Endothelial cell of umbilical vein (primary cell): ENCODE results near the gene SLC39A11. TPM values are rescaled to one million over a fixed set of nuclear protein-coding genes. Genes with fewer than 3 reads are reported as not detected.

Experiments
- BruUV-seq: library from RNA; stranded (reverse); fragments of 400-500 nt; replicated peaks from 2 replicates; lab custom pipeline; 2021; lab: Mats Ljungman, UMichigan
- CTCF ChIA-PET: fragments of 300-600, 350-600 bp; sonication (Branson Sonifier 250); formaldehyde crosslinking; loops from one replicate; lab custom pipeline; 2021; ENCODE audit warnings: antibody characterized with exemption, inconsistent platforms; lab: Charles Lee
- POLR2A ChIA-PET: fragments of 300-600, 350-600 bp; sonication (Branson Sonifier 250); formaldehyde crosslinking; loops from one replicate; lab custom pipeline; 2021; ENCODE audit warnings: antibody characterized with exemption, inconsistent platforms; lab: Charles Lee
- DNase-seq: peaks from one replicate; pipeline ENCODE4 v3.0.0-alpha.2; 2011; ENCODE audit warnings: low read depth, low spot score
- FAIRE-seq: peaks from 2 replicates; lab custom pipeline; 2011; peaks lifted over from hg19 to GRCh38; lab: Jason Lieb, UNC
- H2AFZ ChIP-seq: 2 replicates; pipeline ENCODE4 v1.6.0; 2012; ENCODE audit warnings: low read depth, low read length, control low read depth, inconsistent platforms
- H3K27ac ChIP-seq: 2 replicates; pipeline ENCODE4 v1.5.1; 2011; ENCODE audit warnings: low read depth, mild to moderate bottlenecking, control low read depth, low read length, moderate library complexity; ENCODE audit not compliant: insufficient read depth
- H3K27me3 ChIP-seq, 2 experiments: 2 replicates each; pipeline versions ENCODE4 v1.6.0 to v1.6.1; 2011; ENCODE audit warnings: low read length in 2 of 2, mixed read lengths in 1 of 2; ENCODE audit not compliant: control insufficient read depth in 2 of 2, insufficient read depth in 2 of 2
- H3K36me3 ChIP-seq, 2 experiments: 2 replicates in 1 of 2; 3 replicates in 1 of 2; pipeline ENCODE4 v1.5.1; 2011; ENCODE audit warnings: low read length in 2 of 2, mild to moderate bottlenecking in 1 of 2, moderate library complexity in 1 of 2; ENCODE audit not compliant: control insufficient read depth in 2 of 2, insufficient read depth in 2 of 2; ENCODE audit errors: extremely low read depth in 1 of 2
- H3K4me1 ChIP-seq: 3 replicates; pipeline ENCODE4 v1.5.1; 2011; ENCODE audit warnings: mild to moderate bottlenecking, low read length; ENCODE audit not compliant: control insufficient read depth, insufficient read depth; ENCODE audit errors: extremely low read depth
- H3K4me2 ChIP-seq: 2 replicates; pipeline ENCODE4 v1.6.1; 2011; ENCODE audit warnings: low read length, control low read depth, mixed read lengths; ENCODE audit not compliant: insufficient read depth
- H3K4me3 ChIP-seq, 3 experiments: fragments of 200-600 bp in 1 of 3; sonication (generic), shearing (Covaris generic) in 1 of 3; replicated peaks in 1 of 3; 2 replicates each; pipeline ENCODE4 v1.5.1; 2011 to 2016; ENCODE audit warnings: control low read depth in 3 of 3, low read length in 3 of 3, mild to moderate bottlenecking in 2 of 3, inconsistent platforms in 1 of 3, low read depth in 1 of 3, moderate library complexity in 1 of 3; ENCODE audit not compliant: insufficient read depth in 1 of 3
- H3K79me2 ChIP-seq: 2 replicates; pipeline ENCODE4 v1.6.0; 2012; ENCODE audit warnings: low read length, inconsistent platforms; ENCODE audit not compliant: control insufficient read depth, insufficient read depth
- H3K9ac ChIP-seq: replicated peaks from 2 replicates; pipeline ENCODE3; 2011; ENCODE audit warnings: low read length, control low read depth; ENCODE audit not compliant: insufficient read depth; ENCODE audit errors: extremely low read depth
- H3K9me1 ChIP-seq: replicated peaks from 3 replicates; pipeline ENCODE4 v1.6.0; 2011; ENCODE audit warnings: mild to moderate bottlenecking, low read length; ENCODE audit not compliant: control insufficient read depth, insufficient read depth; ENCODE audit errors: extremely low read depth
- H3K9me3 ChIP-seq: replicated peaks from 2 replicates; pipeline ENCODE4 v1.5.1; 2012; ENCODE audit warnings: low read length, inconsistent platforms; ENCODE audit not compliant: control insufficient read depth, insufficient read depth
- H4K20me1 ChIP-seq: replicated peaks from 2 replicates; pipeline ENCODE3; 2011; ENCODE audit warnings: mild to moderate bottlenecking, low read length; ENCODE audit not compliant: control insufficient read depth, insufficient read depth; ENCODE audit errors: extremely low read depth
- EZH2 ChIP-seq: IDR thresholded peaks from 2 replicates; pipeline ENCODE4 v1.6.1; 2012; ENCODE audit warnings: borderline replicate concordance, low read depth, mild to moderate bottlenecking, moderate library complexity, low read length, inconsistent platforms; ENCODE audit not compliant: severe bottlenecking
- FOS ChIP-seq: IDR thresholded peaks from 2 replicates; pipeline ENCODE4 v1.6.1; 2011; ENCODE audit warnings: mild to moderate bottlenecking, low read length, moderate library complexity, borderline replicate concordance; ENCODE audit not compliant: insufficient read depth
- GATA2 ChIP-seq: IDR thresholded peaks from 2 replicates; pipeline ENCODE4 v1.7.0; 2011; ENCODE audit warnings: low read depth, mild to moderate bottlenecking, moderate library complexity, mixed read lengths, low read length; ENCODE audit not compliant: insufficient read length, insufficient read depth
- JUN ChIP-seq: IDR thresholded peaks from 2 replicates; pipeline ENCODE4 v1.6.1; 2011; ENCODE audit warnings: borderline replicate concordance, low read depth; ENCODE audit not compliant: insufficient read length, insufficient read depth
- MYC ChIP-seq: IDR thresholded peaks from one replicate; pipeline ENCODE4 v1.6.1; 2011; ENCODE audit warnings: mild to moderate bottlenecking, low read depth, low read length
- POLR2A ChIP-seq: IDR thresholded peaks from 2 replicates; pipeline ENCODE4 v1.6.1; 2012; ENCODE audit warnings: low read depth, mild to moderate bottlenecking, control low read depth, low read length
- POLR2AphosphoS5 ChIP-seq: IDR thresholded peaks from 2 replicates; pipeline ENCODE4 v1.6.1; 2012; ENCODE audit warnings: low read depth, mild to moderate bottlenecking, control low read depth, low read length, moderate library complexity; ENCODE audit not compliant: insufficient read depth
- dilution Hi-C: fragments of 300-500 bp; cut with MboI; formaldehyde crosslinking; loops from one replicate; pipeline ENCODE4 v1.15.0; 2019; ENCODE audit warnings: low sequenced_read_pairs; ENCODE audit not compliant: extremely low pct_ligation_motif_present
- intact Hi-C: fragments of 100-400 bp; cut with micrococcal nuclease; formaldehyde crosslinking; loops from one replicate; pipeline ENCODE4 v1.10.0; 2022
- polyA plus RNA-seq, 4 experiments: library from polyadenylated mRNA; depleted of rRNA in 3 of 4; stranded (reverse) in 3 of 4; unstranded in 1 of 4; fragments of >200 nt; gene quantifications; 2 replicates each; pipeline versions ENCODE4 v1.2.1 to v1.2.3, GENCODE V29; 2011 to 2012; ENCODE audit warnings: missing spikeins in 1 of 4
- total RNA-seq: library from RNA; stranded (reverse); gene quantifications from 2 replicates; pipeline ENCODE4 v1.2.3, GENCODE V29; 2021
- TF ChIP-seq, protein P1 (sequence below), 2 donors: IDR thresholded peaks; 1 replicate in 1 of 2; 2 replicates in 1 of 2; pipeline ENCODE4 v1.5.1; 2011; ENCODE audit warnings: low read length in 2 of 2, mild to moderate bottlenecking in 2 of 2, moderate library complexity in 2 of 2, control low read depth in 1 of 2, inconsistent platforms in 1 of 2, low read depth in 1 of 2; ENCODE audit not compliant: insufficient read depth in 1 of 2; ENCODE audit errors: extremely low read depth in 1 of 2
- TF ChIP-seq, protein P2 (sequence below): IDR thresholded peaks from 2 replicates; pipeline ENCODE4 v1.6.1; 2011; ENCODE audit not compliant: insufficient read depth, insufficient read length

Gene SLC39A11
- total and polyA plus RNA-seq, 2 donors (not counting 3 experiments of a cell fraction or from before 2014, with no cell fraction given) = 8.1 to 11.9 TPM

DNA sequence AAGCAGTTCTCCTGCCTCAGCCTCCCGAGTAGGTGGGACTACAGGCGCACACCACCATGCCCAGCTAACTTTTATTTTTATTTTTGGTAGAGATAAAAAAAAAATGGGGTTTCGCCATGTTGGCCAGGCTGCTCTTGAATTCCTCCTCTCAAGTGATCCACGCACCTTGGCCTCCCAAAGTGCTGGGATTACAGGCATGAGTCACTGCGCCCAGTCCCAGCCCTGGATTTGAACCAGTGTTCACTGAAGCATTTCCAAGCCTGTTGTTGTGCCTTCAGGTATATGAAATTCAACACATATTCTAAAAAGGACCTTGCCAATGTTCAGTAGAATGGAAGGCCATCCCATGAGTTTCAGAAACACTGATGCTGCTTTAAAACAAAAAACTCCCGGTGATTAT is 165.3 kb downstream of the SLC39A11 start:
- no peaks in the 10 kb centered on the region for H4K20me1 ChIP-seq
- no peaks in the 10 kb centered on the region for H3K4me1 ChIP-seq
- DNase-seq = no peak
- H3K9me1 ChIP-seq = no peaks in the 10 kb centered on the region
- intact Hi-C loops (no loop called here), dilution Hi-C loops (no loop called here)
- BruUV-seq = no TSS peak
- no peaks in the 10 kb centered on the region for H3K27me3 ChIP-seq
- no peak overlapping the region for H2AFZ ChIP-seq
- CTCF ChIA-PET = no interaction called here
- no peaks in the 10 kb centered on the region for H3K36me3 ChIP-seq
- FAIRE-seq = no peak
- POLR2A ChIA-PET = no interaction called here
- H3K4me2 ChIP-seq = no peak overlapping the region
- H3K27ac ChIP-seq = no peak overlapping the region
- no peak overlapping the region for H3K9ac ChIP-seq
- no peaks in the 10 kb centered on the region for H3K79me2 ChIP-seq
- H3K4me3 ChIP-seq = no peak overlapping the region
- TF ChIP-seq POLR2AphosphoS5 = no peak
- TF ChIP-seq JUN = no peak
- no peak for TF ChIP-seq POLR2A
- TF ChIP-seq, protein P1, sequence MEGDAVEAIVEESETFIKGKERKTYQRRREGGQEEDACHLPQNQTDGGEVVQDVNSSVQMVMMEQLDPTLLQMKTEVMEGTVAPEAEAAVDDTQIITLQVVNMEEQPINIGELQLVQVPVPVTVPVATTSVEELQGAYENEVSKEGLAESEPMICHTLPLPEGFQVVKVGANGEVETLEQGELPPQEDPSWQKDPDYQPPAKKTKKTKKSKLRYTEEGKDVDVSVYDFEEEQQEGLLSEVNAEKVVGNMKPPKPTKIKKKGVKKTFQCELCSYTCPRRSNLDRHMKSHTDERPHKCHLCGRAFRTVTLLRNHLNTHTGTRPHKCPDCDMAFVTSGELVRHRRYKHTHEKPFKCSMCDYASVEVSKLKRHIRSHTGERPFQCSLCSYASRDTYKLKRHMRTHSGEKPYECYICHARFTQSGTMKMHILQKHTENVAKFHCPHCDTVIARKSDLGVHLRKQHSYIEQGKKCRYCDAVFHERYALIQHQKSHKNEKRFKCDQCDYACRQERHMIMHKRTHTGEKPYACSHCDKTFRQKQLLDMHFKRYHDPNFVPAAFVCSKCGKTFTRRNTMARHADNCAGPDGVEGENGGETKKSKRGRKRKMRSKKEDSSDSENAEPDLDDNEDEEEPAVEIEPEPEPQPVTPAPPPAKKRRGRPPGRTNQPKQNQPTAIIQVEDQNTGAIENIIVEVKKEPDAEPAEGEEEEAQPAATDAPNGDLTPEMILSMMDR (IDR thresholded peaks at IDR 0.05; ENCODE audit: extremely low read depth in 1 of 2, insufficient read depth in 1 of 2, low read depth in 1 of 2, low read length in 2 of 2) = no peak
- TF ChIP-seq EZH2 = no peak
- H3K9me3 ChIP-seq = no peaks in the 10 kb centered on the region

DNA sequence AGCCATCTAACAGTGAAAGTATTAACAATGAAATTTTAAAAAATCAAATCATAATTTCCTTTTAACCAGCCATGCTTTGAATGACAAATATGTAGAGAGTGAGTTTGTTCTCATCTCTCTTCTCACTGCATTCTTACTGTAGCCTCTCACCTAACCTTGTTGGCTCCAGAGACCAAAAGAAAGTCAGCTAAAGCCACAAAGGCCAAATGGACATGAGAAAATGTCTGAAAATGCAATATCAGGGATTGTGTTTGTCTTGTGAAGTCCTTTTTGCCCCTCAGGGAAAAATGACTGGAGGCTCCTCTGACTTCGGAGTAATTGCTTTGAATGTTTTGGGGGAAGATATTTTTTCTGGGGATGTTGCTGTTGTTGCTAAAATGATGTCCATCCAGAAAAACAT is 166.3 kb downstream of the SLC39A11 start:
- Histone ChIP-seq H3K27me3 (no peaks in the 10 kb centered on the region), H3K4me1 (no peaks in the 10 kb centered on the region), H3K4me3 (no peak overlapping the region), H3K9me3 (no peaks in the 10 kb centered on the region), H2AFZ (no peak overlapping the region), H3K9ac (no peak overlapping the region), H4K20me1 (no peaks in the 10 kb centered on the region), H3K79me2 (no peaks in the 10 kb centered on the region), H3K9me1 (no peaks in the 10 kb centered on the region), H3K27ac (no peak overlapping the region), H3K4me2 (no peak overlapping the region), H3K36me3 (no peaks in the 10 kb centered on the region)
- BruUV-seq = no TSS peak
- dilution Hi-C loops = no loop called here
- CTCF ChIA-PET = no interaction called here
- TF ChIP-seq POLR2AphosphoS5 (no peak), FOS (no peak), POLR2A (no peak), GATA2 (no peak), MYC (no peak), JUN (no peak)
- TF ChIP-seq, protein P2, sequence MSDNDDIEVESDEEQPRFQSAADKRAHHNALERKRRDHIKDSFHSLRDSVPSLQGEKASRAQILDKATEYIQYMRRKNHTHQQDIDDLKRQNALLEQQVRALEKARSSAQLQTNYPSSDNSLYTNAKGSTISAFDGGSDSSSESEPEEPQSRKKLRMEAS = no peak
- TF ChIP-seq, protein P1 (IDR thresholded peaks at IDR 0.05; ENCODE audit: extremely low read depth in 1 of 2, insufficient read depth in 1 of 2, low read depth in 1 of 2, low read length in 2 of 2) = no peak
- POLR2A ChIA-PET = no interaction called here
- intact Hi-C loops = no loop called here
- no peak for DNase-seq
- no peak for FAIRE-seq
